Mammary epithelial cell (primary cell): Measurements from ENCODE around the gene CDC6.

Experiments
- CTCF ChIP-seq, 2 donors: IDR thresholded peaks in 1 of 2; conservative IDR thresholded peaks in 1 of 2; 2 replicates each; pipeline ENCODE4 v1.5.1; 2011 to 2012; ENCODE audit warnings: inconsistent platforms in 2 of 2, low read length in 2 of 2, mild to moderate bottlenecking in 2 of 2, control low read depth in 1 of 2, low read depth in 1 of 2; ENCODE audit not compliant: insufficient read depth in 1 of 2; ENCODE audit errors: extremely low read depth in 1 of 2
- EZH2 ChIP-seq: IDR thresholded peaks from 2 replicates; pipeline ENCODE4 v1.6.1; 2012; ENCODE audit warnings: low read length, inconsistent platforms, borderline replicate concordance

GRCh38 chr17:40345161-40345993, 57.7 kb downstream of the CDC6 start:
- TF ChIP-seq CTCF (conservative IDR thresholded peaks at IDR 0.05 in 1 of 2, IDR thresholded peaks at IDR 0.05 in 1 of 2; ENCODE audit: extremely low read depth in 1 of 2, insufficient read depth in 1 of 2, low read depth in 1 of 2, low read length in 2 of 2) (no peak), EZH2 (no peak)
